PC-9 (cell line): ENCODE results near the gene KBTBD12. TPM values are rescaled to one million over a fixed set of nuclear protein-coding genes. Genes with fewer than 3 reads are reported as not detected.

Experiments used
- BruUV-seq: library from RNA; stranded (reverse); fragments of 400-500 nt; replicated peaks from 2 replicates; lab custom pipeline; 2021; lab: Mats Ljungman, UMichigan
- CTCF ChIA-PET: fragments of 300-600 bp; sonication (Branson Sonifier 250); formaldehyde crosslinking; loops from one replicate; lab custom pipeline; 2022; ENCODE audit warnings: antibody characterized with exemption; lab: Charles Lee
- POLR2A ChIA-PET: fragments of 300-600 bp; sonication (Branson Sonifier 250); formaldehyde crosslinking; loops from one replicate; lab custom pipeline; 2022; ENCODE audit warnings: antibody characterized with exemption; ENCODE audit not compliant: unreplicated experiment; lab: Charles Lee
- DNase-seq, 2 experiments: peaks; one replicate each; pipeline versions ENCODE4 v3.0.0 to v3.0.0-alpha.2; 2015 to 2022; ENCODE audit warnings: mixed read lengths in 1 of 2
- H2AFZ ChIP-seq: fragments of 200-600 bp; sonication (generic); 2 replicates; pipeline ENCODE4 v1.8.1; 2017; ENCODE audit warnings: antibody characterized with exemption
- H3F3A ChIP-seq: fragments of 200-600 bp; sonication (generic); 2 replicates; pipeline ENCODE4 v1.8.1; 2017; ENCODE audit warnings: antibody characterized with exemption, mild to moderate bottlenecking, low read depth; ENCODE audit not compliant: insufficient read depth
- H3K27ac ChIP-seq: fragments of 200-600 bp; sonication (generic); 2 replicates; pipeline ENCODE4 v1.6.1; 2016; ENCODE audit warnings: mixed run types
- H3K27me3 ChIP-seq: fragments of 200-600 bp; sonication (generic); 2 replicates; pipeline ENCODE4 v1.6.1; 2016; ENCODE audit warnings: low read depth, mixed run types; ENCODE audit not compliant: insufficient read depth
- H3K36me3 ChIP-seq: fragments of 200-600 bp; sonication (generic); 2 replicates; pipeline ENCODE4 v1.6.1; 2016; ENCODE audit warnings: low read depth, mixed run types
- H3K4me1 ChIP-seq: fragments of 200-600 bp; sonication (generic); replicated peaks from 2 replicates; pipeline ENCODE4 v1.6.1; 2016; ENCODE audit warnings: mixed run types; ENCODE audit not compliant: insufficient read depth
- H3K4me2 ChIP-seq: fragments of 200-600 bp; sonication (generic); 2 replicates; pipeline ENCODE4 v1.6.1; 2017; ENCODE audit warnings: mixed run types
- H3K4me3 ChIP-seq: fragments of 200-600 bp; sonication (generic); 2 replicates; pipeline ENCODE4 v1.6.1; 2016; ENCODE audit warnings: mixed run types
- H3K79me2 ChIP-seq: fragments of 200-600 bp; sonication (generic); 2 replicates; pipeline ENCODE4 v1.6.1; 2017; ENCODE audit warnings: low read depth, mixed run types
- H3K9me2 ChIP-seq: fragments of 200-600 bp; sonication (generic); 2 replicates; pipeline ENCODE4 v1.8.1; 2017; ENCODE audit warnings: mild to moderate bottlenecking; ENCODE audit not compliant: insufficient read depth
- H3K9me3 ChIP-seq: fragments of 200-600 bp; sonication (generic); 2 replicates; pipeline ENCODE4 v1.8.1; 2016; ENCODE audit warnings: low read depth; ENCODE audit not compliant: insufficient read depth
- H4K20me1 ChIP-seq: fragments of 200-600 bp; sonication (generic); 2 replicates; pipeline ENCODE4 v1.8.1; 2017; ENCODE audit not compliant: insufficient read depth
- CTCF ChIP-seq: fragments of 200-600 bp; sonication (generic); conservative IDR thresholded peaks from 2 replicates; pipeline ENCODE4 v1.6.1; 2017; ENCODE audit warnings: mixed run types, antibody characterized with exemption, mild to moderate bottlenecking, moderate library complexity
- EZH2 ChIP-seq: fragments of 200-600 bp; sonication (generic); IDR thresholded peaks from 2 replicates; pipeline ENCODE4 v1.8.0; 2017; ENCODE audit warnings: antibody characterized with exemption, low read depth
- intact Hi-C: fragments of 100-400 bp; cut with micrococcal nuclease; formaldehyde crosslinking; loops from one replicate; pipeline ENCODE4 v1.10.0; 2022; ENCODE audit not compliant: unreplicated experiment
- total RNA-seq: library from RNA; stranded (reverse); gene quantifications from 2 replicates; pipeline ENCODE4 v1.2.3, GENCODE V29; 2021

Gene KBTBD12
- total RNA-seq, 1 experiment from 2014 or later, result 1.1 TPM

GRCh38 chr3:127884041-127884440 lies 31.0 kb upstream of the KBTBD12 start:
- no TSS peak for BruUV-seq
- intact Hi-C loops, result no loop called here
- Histone ChIP-seq H3K4me1 (no peaks in the 10 kb centered on the region), H3K9me3 (no peaks in the 10 kb centered on the region), H3K4me2 (no peak overlapping the region), H3K36me3 (no peaks in the 10 kb centered on the region), H3K4me3 (no peak overlapping the region), H3K9me2 (no peaks in the 10 kb centered on the region), H4K20me1 (no peaks in the 10 kb centered on the region), H3K27me3 (no peaks in the 10 kb centered on the region), H3F3A (no peaks in the 10 kb centered on the region), H2AFZ (no peak overlapping the region), H3K27ac (no peak overlapping the region), H3K79me2 (no peaks in the 10 kb centered on the region)
- ChIA-PET CTCF (no interaction called here), POLR2A (interaction anchor here (0.6 to 0.7 kb wide), 2 partner anchors 84 to 309 kb away, joined by 3 to 12 read pairs; no protein-coding TSS in a partner anchor)
- TF ChIP-seq CTCF, result no peak
- TF ChIP-seq EZH2, result no peak
- no peak for DNase-seq

- POLR2A ChIA-PET, result no interaction called here
- intact Hi-C loops, result no loop called here
- CTCF ChIA-PET, result interaction anchor here (0.6 kb wide), 1 partner anchor 47 kb away, joined by 3 read pairs; no protein-coding TSS in a partner anchor
- Histone ChIP-seq H3K4me1 (0 out of 2 replicates have a peak, but pooled peaks cover 5% of the 10 kb centered on the region), H3K4me2 (no peak overlapping the region), H2AFZ (no peak overlapping the region), H3K27ac (no peak overlapping the region), H3K4me3 (no peak overlapping the region), H4K20me1 (no peaks in the 10 kb centered on the region), H3K36me3 (no peaks in the 10 kb centered on the region), H3K79me2 (no peaks in the 10 kb centered on the region), H3K9me3 (peaks cover 12% of the 10 kb centered on the region), H3K9me2 (no peaks in the 10 kb centered on the region), H3K27me3 (no peaks in the 10 kb centered on the region), H3F3A (peaks cover 13% of the 10 kb centered on the region)
- DNase-seq, result no peak
- no TSS peak for BruUV-seq
- no peak for TF ChIP-seq EZH2
These were observed 28.6 kb upstream of the KBTBD12 start for GRCh38 chr3:127886231-127886955.

GRCh38 chr3:127886956-127887231 lies 28.1 kb upstream of the KBTBD12 start:
- H3K27ac ChIP-seq, result no peak overlapping the region
- CTCF ChIA-PET, result no interaction called here
- 0 out of 2 replicates have a peak, but pooled peaks cover 5% of the 10 kb centered on the region for H3K4me1 ChIP-seq
- no peaks in the 10 kb centered on the region for H3K79me2 ChIP-seq
- H3K4me3 ChIP-seq, result no peak overlapping the region
- POLR2A ChIA-PET, result no interaction called here
- no peak for DNase-seq
- H3K4me2 ChIP-seq, result no peak overlapping the region
- intact Hi-C loops, result no loop called here
- no peak for TF ChIP-seq CTCF
- H3F3A ChIP-seq, result peaks cover 13% of the 10 kb centered on the region
- no peaks in the 10 kb centered on the region for H3K27me3 ChIP-seq
- H4K20me1 ChIP-seq, result no peaks in the 10 kb centered on the region
- H3K9me2 ChIP-seq, result no peaks in the 10 kb centered on the region
- BruUV-seq, result no TSS peak
- no peak overlapping the region for H2AFZ ChIP-seq
- H3K36me3 ChIP-seq, result no peaks in the 10 kb centered on the region
- peaks cover 17% of the 10 kb centered on the region for H3K9me3 ChIP-seq
